GM23338 (cell line): ENCODE results near the gene AP4S1. TPM values are rescaled to one million over a fixed set of nuclear protein-coding genes. Genes with fewer than 3 reads are reported as not detected.

ENCODE experiments used
- ATAC-seq: fragments of 200-7000 bp; cut with Tn5 transposase; 3 replicates; pipeline ENCODE4 v1.9.1; 2020
- DNase-seq: peaks from one replicate; pipeline ENCODE4 v3.0.0-alpha.2; 2015; ENCODE audit warnings: low spot score
- H2AFZ ChIP-seq: fragments of 200-600 bp; sonication (generic); 2 replicates; pipeline ENCODE4 v1.8.0; 2016; ENCODE audit warnings: antibody characterized with exemption, mild to moderate bottlenecking, moderate library complexity
- H3F3A ChIP-seq: fragments of 200-600 bp; sonication (generic); replicated peaks from 2 replicates; pipeline ENCODE4 v1.8.0; 2017; ENCODE audit warnings: antibody characterized with exemption, mixed run types, low read depth
- H3K27ac ChIP-seq: fragments of 200-600 bp; sonication (generic); 2 replicates; pipeline ENCODE4 v1.6.1; 2016; ENCODE audit warnings: low read depth
- H3K27me3 ChIP-seq: fragments of 200-600 bp; sonication (generic); 2 replicates; pipeline ENCODE4 v1.8.0; 2016; ENCODE audit warnings: mild to moderate bottlenecking, mixed run types, moderate library complexity; ENCODE audit not compliant: insufficient read depth
- H3K36me3 ChIP-seq: fragments of 200-600 bp; sonication (generic); 2 replicates; pipeline ENCODE4 v1.8.0; 2016; ENCODE audit warnings: mild to moderate bottlenecking; ENCODE audit not compliant: insufficient read depth
- H3K4me1 ChIP-seq: fragments of 200-600 bp; sonication (generic); 2 replicates; pipeline ENCODE4 v1.8.0; 2016; ENCODE audit warnings: mild to moderate bottlenecking, moderate library complexity; ENCODE audit not compliant: insufficient read depth
- H3K4me2 ChIP-seq: fragments of 200-600 bp; sonication (generic); 2 replicates; pipeline ENCODE4 v1.7.1; 2017; ENCODE audit warnings: mixed run types
- H3K4me3 ChIP-seq: fragments of 200-600 bp; sonication (generic); 2 replicates; pipeline ENCODE4 v1.6.1; 2016; ENCODE audit warnings: mixed run types
- H3K79me2 ChIP-seq: fragments of 200-600 bp; sonication (generic); replicated peaks from 2 replicates; pipeline ENCODE4 v1.8.0; 2017; ENCODE audit warnings: mild to moderate bottlenecking; ENCODE audit not compliant: insufficient read depth
- H3K9me2 ChIP-seq: fragments of 200-600 bp; sonication (generic); 2 replicates; pipeline ENCODE4 v1.8.0; 2017; ENCODE audit not compliant: insufficient read depth
- H4K20me1 ChIP-seq: fragments of 200-600 bp; sonication (generic); replicated peaks from 2 replicates; pipeline ENCODE4 v1.8.0; 2017; ENCODE audit warnings: mild to moderate bottlenecking; ENCODE audit not compliant: insufficient read depth
- H3K27ac Mint-ChIP-seq: 2 replicates; pipeline ENCODE4 v1.8.0; 2020; ENCODE audit warnings: inconsistent platforms, mild to moderate bottlenecking, moderate library complexity, mixed read lengths
- H3K27me3 Mint-ChIP-seq: 3 replicates; pipeline ENCODE4 v1.8.0; 2022; ENCODE audit warnings: low read depth, mild to moderate bottlenecking, moderate library complexity, mixed read lengths, inconsistent platforms; ENCODE audit not compliant: insufficient read depth, poor library complexity
- H3K36me3 Mint-ChIP-seq: 3 replicates; pipeline ENCODE4 v1.8.0; 2021; ENCODE audit warnings: low read depth, mild to moderate bottlenecking, inconsistent platforms, moderate library complexity, mixed read lengths
- H3K4me1 Mint-ChIP-seq: 3 replicates; pipeline ENCODE4 v1.8.0; 2020; ENCODE audit warnings: mild to moderate bottlenecking, inconsistent platforms, mixed read lengths
- H3K4me3 Mint-ChIP-seq: 3 replicates; pipeline ENCODE4 v1.8.0; 2021; ENCODE audit warnings: moderate library complexity, mild to moderate bottlenecking, inconsistent platforms, mixed read lengths
- H3K9me3 Mint-ChIP-seq: 3 replicates; pipeline ENCODE4 v1.8.0; 2020; ENCODE audit warnings: moderate library complexity, mild to moderate bottlenecking, inconsistent platforms, mixed read lengths
- CTCF ChIP-seq, 2 experiments: fragments of 200-600 bp in 1 of 2; sonication (generic) in 1 of 2; conservative IDR thresholded peaks; 2 replicates each; pipeline versions ENCODE4 v1.5.1 to v1.6.1; 2016 to 2017; ENCODE audit warnings: antibody characterized with exemption in 2 of 2, low read depth in 2 of 2, mild to moderate bottlenecking in 2 of 2, moderate library complexity in 1 of 2
- ETS1 ChIP-seq: IDR thresholded peaks from 2 replicates; pipeline ENCODE4 v1.6.1; 2016; ENCODE audit warnings: antibody characterized with exemption
- EZH2phosphoT487 ChIP-seq: fragments of 200-600 bp; sonication (generic); IDR thresholded peaks from one replicate; pipeline ENCODE4 v1.8.1; 2018; ENCODE audit warnings: antibody characterized with exemption; ENCODE audit not compliant: unreplicated experiment
- JUNB ChIP-seq: IDR thresholded peaks from one replicate; pipeline ENCODE4 v1.6.1; 2016; ENCODE audit warnings: antibody characterized with exemption; ENCODE audit not compliant: unreplicated experiment
- NANOG ChIP-seq: IDR thresholded peaks from 2 replicates; pipeline ENCODE4 v1.6.1; 2016; ENCODE audit warnings: antibody characterized with exemption, borderline replicate concordance
- REST ChIP-seq: IDR thresholded peaks from one replicate; pipeline ENCODE4 v1.6.1; 2018; ENCODE audit warnings: antibody characterized with exemption; ENCODE audit not compliant: unreplicated experiment
- STAT1 ChIP-seq: IDR thresholded peaks from one replicate; pipeline ENCODE4 v1.6.1; 2016; ENCODE audit warnings: antibody characterized with exemption; ENCODE audit not compliant: unreplicated experiment
- ZNF331 ChIP-seq: fragments of 250-450 bp; sonication (Bioruptor Pico); IDR thresholded peaks from 2 replicates; pipeline ENCODE4 v1.5.0; 2020; ENCODE audit warnings: low read depth, mild to moderate bottlenecking, moderate library complexity
- polyA plus RNA-seq: library from polyadenylated mRNA; unstranded; fragments of >200 nt; fragmentation: Nextera tagmentation; extraction: Ambion mirVana; gene quantifications from 2 replicates; pipeline ENCODE4 v1.2.1, GENCODE V29; 2016
- total RNA-seq: library from RNA; depleted of rRNA; stranded (reverse); fragments of >200 nt; shearing (Covaris generic); gene quantifications from 2 replicates; pipeline ENCODE4 v1.2.3, GENCODE V29; 2014

AP4S1 gene
- total and polyA plus RNA-seq, 2 experiments from 2014 or later = 13.4 to 15.7 TPM

- Histone ChIP-seq H3K36me3 (peaks cover 10% of the 10 kb centered on the region; the same call in 1 of the 2 replicates), H4K20me1 (no peaks in the 10 kb centered on the region), H2AFZ (no peak overlapping the region), H3K4me1 (peaks cover 11% of the 10 kb centered on the region), H3K9me2 (no peaks in the 10 kb centered on the region), H3K4me2 (no peak overlapping the region), H3K27ac (no peak overlapping the region), H3K4me3 (no peak overlapping the region), H3K79me2 (no peaks in the 10 kb centered on the region), H3F3A (no peaks in the 10 kb centered on the region), H3K27me3 (no peaks in the 10 kb centered on the region)
- H3K27me3 Mint-ChIP-seq = no peaks in the 10 kb centered on the region
- TF ChIP-seq REST (no peak), JUNB (no peak), NANOG (no peak), CTCF (conservative IDR thresholded peaks at IDR 0.05; ENCODE audit: low read depth in 2 of 2) (no peak), EZH2phosphoT487 (no peak), ETS1 (no peak)
- peaks cover 44% of the 10 kb centered on the region for H3K36me3 Mint-ChIP-seq
- no peak overlapping the region for H3K4me3 Mint-ChIP-seq
- no peak for ATAC-seq
- DNase-seq = no peak
- H3K27ac Mint-ChIP-seq = no peak overlapping the region
- H3K4me1 Mint-ChIP-seq = peaks cover 24% of the 10 kb centered on the region
- no peaks in the 10 kb centered on the region for H3K9me3 Mint-ChIP-seq
Observed at GRCh38 chr14:31125231-31125630, 99.8 kb downstream of the AP4S1 start.

GRCh38 chr14:31126680-31127079 lies 101.2 kb downstream of the AP4S1 start:
- no peak for DNase-seq
- H3K4me1 Mint-ChIP-seq = peaks cover 20% of the 10 kb centered on the region

More at GRCh38 chr14:31126680-31127079, 101.2 kb downstream of the AP4S1 start:
- H4K20me1 ChIP-seq = no peaks in the 10 kb centered on the region
- no peak overlapping the region for H3K27ac Mint-ChIP-seq
- no peaks in the 10 kb centered on the region for H3F3A ChIP-seq
- no peak overlapping the region for H3K4me2 ChIP-seq
- H3K9me2 ChIP-seq = no peaks in the 10 kb centered on the region
- peaks cover 10% of the 10 kb centered on the region; the same call in 1 of the 2 replicates for H3K36me3 ChIP-seq
- TF ChIP-seq STAT1 (no peak), ZNF331 (no peak)
- H3K4me3 Mint-ChIP-seq = no peak overlapping the region
- no peak overlapping the region for H3K27ac ChIP-seq
- no peaks in the 10 kb centered on the region for H3K79me2 ChIP-seq
- no peak for ATAC-seq
- H3K27me3 Mint-ChIP-seq = no peaks in the 10 kb centered on the region
- H3K4me3 ChIP-seq = no peak overlapping the region
- no peaks in the 10 kb centered on the region for H3K27me3 ChIP-seq
- H3K4me1 ChIP-seq = peaks cover 11% of the 10 kb centered on the region
- H2AFZ ChIP-seq = no peak overlapping the region
- H3K9me3 Mint-ChIP-seq = no peaks in the 10 kb centered on the region
- H3K36me3 Mint-ChIP-seq = peaks cover 36% of the 10 kb centered on the region
